ENCODE data around the gene MEIS2. TPM values are rescaled to one million over a fixed set of nuclear protein-coding genes. Genes with fewer than 3 reads are reported as not detected.

MEIS2 gene
- total RNA-seq, 1 donor from 2014 or later: 35.6 TPM

- Histone ChIP-seq H3K4me3 (ENCODE audit: insufficient read depth, low read depth, low read length) (no peak overlapping the region), H3K9ac (ENCODE audit: low read length) (no peak overlapping the region), H4K20me1 (ENCODE audit: insufficient read depth, low read length) (peaks cover 4% of the 10 kb centered on the region), H3K27ac (ENCODE audit: low read depth, low read length) (no peak overlapping the region), H3K9me3 (ENCODE audit: insufficient read depth, low read depth, low read length) (no peaks in the 10 kb centered on the region), H3K36me3 (ENCODE audit: insufficient read depth, low read length) (no peaks in the 10 kb centered on the region), H3K4me1 (ENCODE audit: insufficient read depth, low read length) (peaks cover 22% of the 10 kb centered on the region), H3K79me2 (ENCODE audit: insufficient read depth, low read length) (no peaks in the 10 kb centered on the region), H2AFZ (ENCODE audit: low read depth, low read length) (no peak overlapping the region), H3K4me2 (ENCODE audit: low read length) (peak overlapping the region; percentile 89), H3K27me3 (ENCODE audit: insufficient read depth, low read length) (peaks cover 73% of the 10 kb centered on the region)
- H3K27ac Mint-ChIP-seq (ENCODE audit: unreplicated experiment): no peak overlapping the region
- H3K36me3 Mint-ChIP-seq (ENCODE audit: low read depth, unreplicated experiment): peaks cover 4% of the 10 kb centered on the region
- peaks cover 90% of the 10 kb centered on the region for H3K27me3 Mint-ChIP-seq (ENCODE audit: low read depth, unreplicated experiment)
- TF ChIP-seq CTCF (IDR thresholded peaks at IDR 0.05; ENCODE audit: insufficient read depth, low read depth, low read length) (no peak), EZH2 (IDR thresholded peaks at IDR 0.05; ENCODE audit: insufficient read depth, low read length) (no peak)
- H3K9me3 Mint-ChIP-seq (ENCODE audit: unreplicated experiment): peaks cover 5% of the 10 kb centered on the region
- DNase-seq (ENCODE audit: low read depth) (no peak), FAIRE-seq (no peak)
- peaks cover 8% of the 10 kb centered on the region for H3K4me1 Mint-ChIP-seq (ENCODE audit: low read depth, unreplicated experiment)
- H3K4me3 Mint-ChIP-seq (ENCODE audit: unreplicated experiment): no peak overlapping the region
Measured at GRCh38 chr15:36885771-36886170, 214.6 kb downstream of the MEIS2 start.

- peaks cover 95% of the 10 kb centered on the region for H3K27me3 Mint-ChIP-seq (ENCODE audit: low read depth, unreplicated experiment)
- peak overlapping the region; percentile 80 for H3K4me2 ChIP-seq (ENCODE audit: low read length)
- H4K20me1 ChIP-seq (ENCODE audit: insufficient read depth, low read length): peaks cover 4% of the 10 kb centered on the region
- peaks cover 22% of the 10 kb centered on the region for H3K4me1 ChIP-seq (ENCODE audit: insufficient read depth, low read length)
- DNase-seq (ENCODE audit: low read depth) (no peak), FAIRE-seq (no peak)
- H3K9ac ChIP-seq (ENCODE audit: low read length): no peak overlapping the region
- no peak overlapping the region for H3K4me3 Mint-ChIP-seq (ENCODE audit: unreplicated experiment)
- no peak overlapping the region for H3K4me3 ChIP-seq (ENCODE audit: insufficient read depth, low read depth, low read length)
- peaks cover 2% of the 10 kb centered on the region for H3K36me3 Mint-ChIP-seq (ENCODE audit: low read depth, unreplicated experiment)
- H3K4me1 Mint-ChIP-seq (ENCODE audit: low read depth, unreplicated experiment): peaks cover 8% of the 10 kb centered on the region
- TF ChIP-seq CTCF (IDR thresholded peaks at IDR 0.05; ENCODE audit: insufficient read depth, low read depth, low read length) (no peak), EZH2 (IDR thresholded peaks at IDR 0.05; ENCODE audit: insufficient read depth, low read length) (no peak)
- no peak overlapping the region for H2AFZ ChIP-seq (ENCODE audit: low read depth, low read length)
- peaks cover 80% of the 10 kb centered on the region for H3K27me3 ChIP-seq (ENCODE audit: insufficient read depth, low read length)
- H3K27ac Mint-ChIP-seq (ENCODE audit: unreplicated experiment): peak overlapping the region; percentile 27
- H3K79me2 ChIP-seq (ENCODE audit: insufficient read depth, low read length): no peaks in the 10 kb centered on the region
- H3K9me3 Mint-ChIP-seq (ENCODE audit: unreplicated experiment): peaks cover 5% of the 10 kb centered on the region
- no peaks in the 10 kb centered on the region for H3K9me3 ChIP-seq (ENCODE audit: insufficient read depth, low read depth, low read length)
- no peak overlapping the region for H3K27ac ChIP-seq (ENCODE audit: low read depth, low read length)
- no peaks in the 10 kb centered on the region for H3K36me3 ChIP-seq (ENCODE audit: insufficient read depth, low read length)
Measured at GRCh38 chr15:36884936-36885635, 215.3 kb downstream of the MEIS2 start.

- Histone ChIP-seq H3K27me3 (ENCODE audit: insufficient read depth, low read length) (peaks cover 86% of the 10 kb centered on the region), H3K9ac (ENCODE audit: low read length) (no peak overlapping the region), H3K9me3 (ENCODE audit: insufficient read depth, low read depth, low read length) (no peaks in the 10 kb centered on the region), H3K4me1 (ENCODE audit: insufficient read depth, low read length) (peaks cover 22% of the 10 kb centered on the region), H3K4me3 (ENCODE audit: insufficient read depth, low read depth, low read length) (no peak overlapping the region), H3K4me2 (ENCODE audit: low read length) (peak overlapping the region; percentile 80), H3K79me2 (ENCODE audit: insufficient read depth, low read length) (no peaks in the 10 kb centered on the region), H3K36me3 (ENCODE audit: insufficient read depth, low read length) (no peaks in the 10 kb centered on the region), H2AFZ (ENCODE audit: low read depth, low read length) (no peak overlapping the region), H3K27ac (ENCODE audit: low read depth, low read length) (no peak overlapping the region), H4K20me1 (ENCODE audit: insufficient read depth, low read length) (peaks cover 4% of the 10 kb centered on the region)
- TF ChIP-seq CTCF (IDR thresholded peaks at IDR 0.05; ENCODE audit: insufficient read depth, low read depth, low read length) (no peak), EZH2 (IDR thresholded peaks at IDR 0.05; ENCODE audit: insufficient read depth, low read length) (no peak)
- FAIRE-seq: no peak
- H3K4me1 Mint-ChIP-seq (ENCODE audit: low read depth, unreplicated experiment): peaks cover 8% of the 10 kb centered on the region
- peaks cover 9% of the 10 kb centered on the region for H3K9me3 Mint-ChIP-seq (ENCODE audit: unreplicated experiment)
- no peak overlapping the region for H3K27ac Mint-ChIP-seq (ENCODE audit: unreplicated experiment)
- H3K4me3 Mint-ChIP-seq (ENCODE audit: unreplicated experiment): no peak overlapping the region
- peaks cover 2% of the 10 kb centered on the region for H3K36me3 Mint-ChIP-seq (ENCODE audit: low read depth, unreplicated experiment)
- H3K27me3 Mint-ChIP-seq (ENCODE audit: low read depth, unreplicated experiment): peaks cover 98% of the 10 kb centered on the region
- DNase-seq (ENCODE audit: low read depth): no peak
Measured at GRCh38 chr15:36884518-36884875, 215.9 kb downstream of the MEIS2 start.

Measured in astrocyte (in vitro differentiated cells and primary cell).